GM12874 (cell line): ENCODE results near the gene DHRSX.

Experiments
- CTCF ChIP-seq: IDR thresholded peaks from 2 replicates; pipeline ENCODE4 v1.5.1; 2011; ENCODE audit warnings: low read depth, mild to moderate bottlenecking, control low read depth, low read length, moderate library complexity; ENCODE audit not compliant: insufficient read depth

DHRSX gene

GRCh38 chrX:2301901-2302300 is 198.9 kb downstream of the DHRSX start:
- no peak for TF ChIP-seq CTCF

GRCh38 chrX:2299871-2300270 is 200.9 kb downstream of the DHRSX start:
- TF ChIP-seq CTCF, result no peak

GRCh38 chrX:2286731-2287130 is 214.0 kb downstream of the DHRSX start:
- TF ChIP-seq CTCF, result no peak

GRCh38 chrX:2284601-2285000 is 216.2 kb downstream of the DHRSX start:
- TF ChIP-seq CTCF, result no peak

GRCh38 chrX:2284133-2284532 is 216.6 kb downstream of the DHRSX start:
- no peak for TF ChIP-seq CTCF

GRCh38 chrX:2283111-2283859 is 217.5 kb downstream of the DHRSX start:
- TF ChIP-seq CTCF, result no peak

GRCh38 chrX:2282490-2283090 is 218.2 kb downstream of the DHRSX start:
- TF ChIP-seq CTCF, result no peak
